DOHH2 (cell line): ENCODE measurements around the gene RP9.

Experiments
- EZH2phosphoT487 ChIP-seq: fragments of 200-600 bp; sonication (generic); IDR thresholded peaks from 2 replicates; pipeline ENCODE4 v1.6.1; 2017; ENCODE audit warnings: borderline replicate concordance, mild to moderate bottlenecking, antibody characterized with exemption, low read length, moderate library complexity, mixed read lengths
- TF ChIP-seq, protein P1 (sequence below): fragments of 200-600 bp; sonication (generic); IDR thresholded peaks from one replicate; pipeline ENCODE4 v1.5.1; 2014; ENCODE audit warnings: antibody characterized with exemption, mild to moderate bottlenecking, low read depth, low read length; ENCODE audit not compliant: poor library complexity, severe bottlenecking

DNA sequence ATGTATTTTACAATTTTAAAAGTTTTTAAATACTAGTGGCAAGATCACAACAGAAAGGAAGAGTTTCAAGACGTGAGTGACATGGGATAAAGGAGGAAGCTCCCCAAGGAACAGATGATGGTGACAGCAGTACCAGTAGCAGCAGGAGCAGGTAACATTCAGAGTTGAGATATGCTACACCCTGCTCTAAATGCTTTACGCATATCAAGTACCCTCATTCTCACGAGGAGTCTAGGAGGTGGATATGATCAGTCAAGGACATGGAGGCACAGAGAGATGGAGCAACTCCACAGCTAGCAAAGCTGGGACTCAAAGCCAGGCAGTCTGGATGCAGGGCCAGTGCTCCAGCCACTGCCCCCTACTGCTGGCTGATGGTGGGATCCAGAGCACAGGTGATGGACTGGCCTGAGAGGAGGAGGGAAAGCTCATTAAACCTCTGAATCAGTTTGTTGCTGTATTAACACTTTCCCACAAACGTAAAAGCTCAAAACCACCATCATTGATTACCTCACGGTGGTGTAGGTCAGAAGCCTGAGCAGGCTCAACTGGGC, 17.5 kb downstream of the RP9 start:
- TF ChIP-seq, protein P1, sequence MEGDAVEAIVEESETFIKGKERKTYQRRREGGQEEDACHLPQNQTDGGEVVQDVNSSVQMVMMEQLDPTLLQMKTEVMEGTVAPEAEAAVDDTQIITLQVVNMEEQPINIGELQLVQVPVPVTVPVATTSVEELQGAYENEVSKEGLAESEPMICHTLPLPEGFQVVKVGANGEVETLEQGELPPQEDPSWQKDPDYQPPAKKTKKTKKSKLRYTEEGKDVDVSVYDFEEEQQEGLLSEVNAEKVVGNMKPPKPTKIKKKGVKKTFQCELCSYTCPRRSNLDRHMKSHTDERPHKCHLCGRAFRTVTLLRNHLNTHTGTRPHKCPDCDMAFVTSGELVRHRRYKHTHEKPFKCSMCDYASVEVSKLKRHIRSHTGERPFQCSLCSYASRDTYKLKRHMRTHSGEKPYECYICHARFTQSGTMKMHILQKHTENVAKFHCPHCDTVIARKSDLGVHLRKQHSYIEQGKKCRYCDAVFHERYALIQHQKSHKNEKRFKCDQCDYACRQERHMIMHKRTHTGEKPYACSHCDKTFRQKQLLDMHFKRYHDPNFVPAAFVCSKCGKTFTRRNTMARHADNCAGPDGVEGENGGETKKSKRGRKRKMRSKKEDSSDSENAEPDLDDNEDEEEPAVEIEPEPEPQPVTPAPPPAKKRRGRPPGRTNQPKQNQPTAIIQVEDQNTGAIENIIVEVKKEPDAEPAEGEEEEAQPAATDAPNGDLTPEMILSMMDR, result no peak
- TF ChIP-seq EZH2phosphoT487, result no peak
